Kidney (tissue), 14 donors: ENCODE data around the gene SPIN1. TPM values are rescaled to one million over a fixed set of nuclear protein-coding genes. Genes with fewer than 3 reads are reported as not detected.

Experiments
- DNase-seq, 5 donors: peaks; one replicate each; pipeline ENCODE4 v3.0.0-alpha.2; 2013 to 2020
- FAIRE-seq: peaks from 2 replicates; lab custom pipeline; 2012; peaks lifted over from hg19 to GRCh38; lab: Jason Lieb, UNC
- H3K27ac ChIP-seq, 2 donors: one replicate each; pipeline ENCODE4 v1.7.0; 2013; ENCODE audit warnings: low read depth in 2 of 2, low read length in 2 of 2, inconsistent platforms in 1 of 2
- H3K27me3 ChIP-seq: one replicate; pipeline ENCODE4 v1.7.1; 2013; ENCODE audit warnings: low read length, inconsistent platforms; ENCODE audit not compliant: control insufficient read depth, insufficient read depth
- H3K36me3 ChIP-seq, 3 donors: one replicate each; pipeline versions ENCODE4 v1.7.0 to v1.7.1; 2013; ENCODE audit warnings: low read length in 3 of 3, control low read depth in 1 of 3, inconsistent platforms in 1 of 3; ENCODE audit not compliant: insufficient read depth in 3 of 3, control insufficient read depth in 2 of 3
- H3K4me1 ChIP-seq, 3 donors: one replicate each; pipeline versions ENCODE4 v1.7.0 to v1.7.1; 2013; ENCODE audit warnings: low read length in 3 of 3, inconsistent platforms in 1 of 3, low read depth in 1 of 3; ENCODE audit not compliant: control insufficient read depth in 2 of 3, insufficient read depth in 2 of 3
- H3K4me3 ChIP-seq, 3 donors: one replicate each; pipeline versions ENCODE4 v1.7.0 to v1.8.1; 2013; ENCODE audit warnings: low read length in 3 of 3, control low read depth in 1 of 3, inconsistent platforms in 1 of 3
- H3K9ac ChIP-seq, 3 donors: one replicate each; pipeline versions ENCODE4 v1.7.0 to v1.7.1; 2013; ENCODE audit warnings: low read length in 3 of 3, control low read depth in 1 of 3, inconsistent platforms in 1 of 3
- H3K9me3 ChIP-seq, 3 donors: one replicate each; pipeline versions ENCODE4 v1.7.0 to v1.7.1; 2013; ENCODE audit warnings: low read length in 3 of 3, control low read depth in 1 of 3, inconsistent platforms in 1 of 3; ENCODE audit not compliant: control insufficient read depth in 2 of 3, insufficient read depth in 1 of 3
- CTCF ChIP-seq: IDR thresholded peaks from 3 replicates; pipeline ENCODE4 v1.5.1; 2012; ENCODE audit warnings: mild to moderate bottlenecking, moderate library complexity, borderline replicate concordance; ENCODE audit not compliant: insufficient read depth; ENCODE audit errors: extremely low read depth
- intact Hi-C: fragments of 100-400 bp; cut with DNase I; formaldehyde crosslinking; loops from one replicate; pipeline ENCODE4 v1.11.1; 2022
- polyA plus RNA-seq: library from polyadenylated mRNA; stranded (reverse); fragments of 350-450 nt; fragmentation: Illumina TruSeq; extraction: RNeasy Lipid Tissue Mini Kit (QIAGEN cat#74804); gene quantifications from one replicate; pipeline ENCODE4 v1.2.3, GENCODE V29; 2014; ENCODE audit warnings: low read depth, low replicate concordance; ENCODE audit not compliant: insufficient read depth
- total RNA-seq: library from RNA; stranded (reverse); fragmentation: NEBNext Ultra II Directional; extraction: Animal tissue kit (Norgen Biotek cat#: 25700); gene quantifications from one replicate; pipeline ENCODE4 v1.2.1, GENCODE V29; 2021
- donor health status: control.
- donor health status: control.
- donor health status: control.
- donor health status: control.
- donor health status: control.
- donor health status: DM: yes; HTN: yes; CAD: no.
- donor health status: Normal renal cell carcinoma (clear cell type).

The SPIN1 gene
- total and polyA plus RNA-seq, 2 donors from 2014 or later, result 27.9 to 88.7 TPM

GRCh38 chr9:88391921-88392320 lies 3.7 kb downstream of the SPIN1 start:
- FAIRE-seq (no peak), DNase-seq (no peak)
- Histone ChIP-seq H3K27me3 (no peaks in the 10 kb centered on the region), H3K36me3 (no peaks in the 10 kb centered on the region), H3K4me3 (no peak overlapping the region), H3K9me3 (no peaks in the 10 kb centered on the region), H3K27ac (no peak overlapping the region), H3K4me1 (peaks cover 0 to 18% (median 6%) of the 10 kb centered on the region in 3 donors), H3K9ac (no peak overlapping the region)
- intact Hi-C loops, result no loop called here
- no peak for TF ChIP-seq CTCF

- H3K27ac ChIP-seq, result no peak overlapping the region
- H3K4me1 ChIP-seq, result peaks cover 0 to 18% (median 9%) of the 10 kb centered on the region in 3 donors
Measured at GRCh38 chr9:88392549-88392948, 4.3 kb downstream of the SPIN1 start.

GRCh38 chr9:88396836-88397577 lies 8.8 kb downstream of the SPIN1 start:
- Histone ChIP-seq H3K4me1 (peaks cover 0 to 11% (median 5%) of the 10 kb centered on the region in 3 donors), H3K9me3 (no peaks in the 10 kb centered on the region), H3K9ac (no peak overlapping the region), H3K4me3 (no peak overlapping the region), H3K36me3 (no peaks in the 10 kb centered on the region), H3K27ac (no peak overlapping the region), H3K27me3 (no peaks in the 10 kb centered on the region)
- no peak for FAIRE-seq
- TF ChIP-seq CTCF, result no peak
- intact Hi-C loops, result no loop called here
- DNase-seq, result no peak

More at GRCh38 chr9:88392549-88392948, 4.3 kb downstream of the SPIN1 start:
- Histone ChIP-seq H3K9ac (no peak overlapping the region), H3K36me3 (no peaks in the 10 kb centered on the region), H3K4me3 (no peak overlapping the region), H3K27me3 (no peaks in the 10 kb centered on the region), H3K9me3 (no peaks in the 10 kb centered on the region)
- TF ChIP-seq CTCF, result no peak
- DNase-seq, result no peak
- intact Hi-C loops, result no loop called here
- FAIRE-seq, result no peak
